ENCODE data around the gene PTAR1.

- TF ChIP-seq CTCF (IDR thresholded peaks at IDR 0.05; ENCODE audit: insufficient read depth, low read depth, low read length) (no peak), EZH2 (IDR thresholded peaks at IDR 0.05; ENCODE audit: insufficient read depth, low read length) (no peak)
These were observed 44.7 kb downstream of the PTAR1 start for GRCh38 chr9:69715096-69715495.

Measured in astrocyte (in vitro differentiated cells and primary cell).